Type B pancreatic cell (in vitro differentiated cells): ENCODE measurements around the gene FAH. TPM values are rescaled to one million over a fixed set of nuclear protein-coding genes. Genes with fewer than 3 reads are reported as not detected.

Source experiments
- DNase-seq: peaks from one replicate; pipeline ENCODE4 v3.0.0; 2021; ENCODE audit warnings: mixed read lengths; ENCODE audit not compliant: unreplicated experiment; ENCODE audit errors: extremely low spot score
- H3K27ac Mint-ChIP-seq: 2 replicates; pipeline ENCODE4 v1.8.0; 2021; ENCODE audit warnings: mild to moderate bottlenecking, mixed read lengths
- H3K27me3 Mint-ChIP-seq: 2 replicates; pipeline ENCODE4 v1.8.0; 2021; ENCODE audit warnings: mixed read lengths
- H3K36me3 Mint-ChIP-seq: 2 replicates; pipeline ENCODE4 v1.8.0; 2021; ENCODE audit warnings: mixed read lengths
- H3K4me1 Mint-ChIP-seq: one replicate; pipeline ENCODE4 v1.8.0; 2021; ENCODE audit warnings: mixed read lengths; ENCODE audit not compliant: unreplicated experiment
- H3K4me3 Mint-ChIP-seq: 2 replicates; pipeline ENCODE4 v1.8.0; 2021; ENCODE audit warnings: mild to moderate bottlenecking, mixed read lengths
- H3K9me3 Mint-ChIP-seq: 2 replicates; pipeline ENCODE4 v1.8.0; 2021; ENCODE audit warnings: mixed read lengths
- total RNA-seq: library from RNA; stranded (reverse); gene quantifications from 2 replicates; pipeline ENCODE4 v1.2.1, GENCODE V29; 2021; ENCODE audit warnings: low replicate concordance
- TF ChIP-seq, protein P1 (sequence below): fragments of 200-600 bp; sonication (generic); conservative IDR thresholded peaks from 2 replicates; pipeline ENCODE4 v1.5.0; 2021; ENCODE audit warnings: antibody characterized with exemption, mild to moderate bottlenecking

The FAH gene
- total RNA-seq, 1 donor from 2014 or later, result 25.8 TPM

DNA sequence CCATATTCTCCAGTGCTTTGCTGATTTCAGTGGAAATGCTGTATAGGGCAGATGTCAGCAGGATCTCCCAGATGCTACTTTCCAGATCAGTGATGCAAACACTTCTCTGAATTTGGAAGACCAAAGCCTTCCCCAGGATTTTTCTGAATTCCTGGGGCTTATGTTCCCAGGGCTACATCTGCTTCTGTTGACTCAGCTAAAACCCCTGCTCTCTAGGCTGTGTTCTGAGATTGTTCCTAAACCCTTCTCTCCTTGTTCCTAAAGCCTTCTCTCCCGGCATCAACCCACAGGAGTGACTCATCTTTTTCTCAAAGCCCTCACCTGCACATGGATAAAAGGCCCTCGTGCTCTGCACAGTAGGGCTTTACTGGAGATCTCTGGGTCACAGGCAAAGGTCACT lies 35.5 kb downstream of the FAH start:
- H3K4me3 Mint-ChIP-seq, result no peak overlapping the region
- H3K36me3 Mint-ChIP-seq, result peaks cover 21% of the 10 kb centered on the region
- no peaks in the 10 kb centered on the region for H3K27me3 Mint-ChIP-seq
- no peaks in the 10 kb centered on the region for H3K4me1 Mint-ChIP-seq
- no peak overlapping the region for H3K27ac Mint-ChIP-seq
- no peak for DNase-seq
- H3K9me3 Mint-ChIP-seq, result no peaks in the 10 kb centered on the region
- TF ChIP-seq, protein P1, sequence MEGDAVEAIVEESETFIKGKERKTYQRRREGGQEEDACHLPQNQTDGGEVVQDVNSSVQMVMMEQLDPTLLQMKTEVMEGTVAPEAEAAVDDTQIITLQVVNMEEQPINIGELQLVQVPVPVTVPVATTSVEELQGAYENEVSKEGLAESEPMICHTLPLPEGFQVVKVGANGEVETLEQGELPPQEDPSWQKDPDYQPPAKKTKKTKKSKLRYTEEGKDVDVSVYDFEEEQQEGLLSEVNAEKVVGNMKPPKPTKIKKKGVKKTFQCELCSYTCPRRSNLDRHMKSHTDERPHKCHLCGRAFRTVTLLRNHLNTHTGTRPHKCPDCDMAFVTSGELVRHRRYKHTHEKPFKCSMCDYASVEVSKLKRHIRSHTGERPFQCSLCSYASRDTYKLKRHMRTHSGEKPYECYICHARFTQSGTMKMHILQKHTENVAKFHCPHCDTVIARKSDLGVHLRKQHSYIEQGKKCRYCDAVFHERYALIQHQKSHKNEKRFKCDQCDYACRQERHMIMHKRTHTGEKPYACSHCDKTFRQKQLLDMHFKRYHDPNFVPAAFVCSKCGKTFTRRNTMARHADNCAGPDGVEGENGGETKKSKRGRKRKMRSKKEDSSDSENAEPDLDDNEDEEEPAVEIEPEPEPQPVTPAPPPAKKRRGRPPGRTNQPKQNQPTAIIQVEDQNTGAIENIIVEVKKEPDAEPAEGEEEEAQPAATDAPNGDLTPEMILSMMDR, result no peak

- Mint-ChIP-seq H3K36me3 (peaks cover 9% of the 10 kb centered on the region), H3K27ac (no peak overlapping the region), H3K4me1 (no peaks in the 10 kb centered on the region), H3K4me3 (no peak overlapping the region), H3K9me3 (peaks cover 6% of the 10 kb centered on the region), H3K27me3 (no peaks in the 10 kb centered on the region)
- TF ChIP-seq, protein P1, result no peak
- no peak for DNase-seq
Observed at GRCh38 chr15:80191198-80191597, 38.4 kb downstream of the FAH start.

GRCh38 chr15:80191897-80192595 lies 39.2 kb downstream of the FAH start:
- H3K9me3 Mint-ChIP-seq, result peaks cover 6% of the 10 kb centered on the region
- no peak overlapping the region for H3K4me3 Mint-ChIP-seq
- no peak for DNase-seq
- H3K27me3 Mint-ChIP-seq, result no peaks in the 10 kb centered on the region
- H3K27ac Mint-ChIP-seq, result no peak overlapping the region
- TF ChIP-seq, protein P1, result no peak
- no peaks in the 10 kb centered on the region for H3K4me1 Mint-ChIP-seq
- H3K36me3 Mint-ChIP-seq, result peaks cover 8% of the 10 kb centered on the region

- Mint-ChIP-seq H3K4me3 (no peak overlapping the region), H3K36me3 (no peaks in the 10 kb centered on the region), H3K4me1 (no peaks in the 10 kb centered on the region), H3K9me3 (peaks cover 6% of the 10 kb centered on the region), H3K27me3 (peaks cover 8% of the 10 kb centered on the region), H3K27ac (no peak overlapping the region)
- DNase-seq, result no peak
- TF ChIP-seq, protein P1, result no peak
Observed at GRCh38 chr15:80194186-80194585, 41.4 kb downstream of the FAH start.

GRCh38 chr15:80194914-80195313 lies 42.1 kb downstream of the FAH start:
- Mint-ChIP-seq H3K36me3 (no peaks in the 10 kb centered on the region), H3K4me1 (no peaks in the 10 kb centered on the region), H3K27me3 (peaks cover 8% of the 10 kb centered on the region), H3K4me3 (no peak overlapping the region), H3K27ac (no peak overlapping the region), H3K9me3 (peaks cover 6% of the 10 kb centered on the region)
- TF ChIP-seq, protein P1, result no peak
- DNase-seq, result no peak

GRCh38 chr15:80199366-80199765 lies 46.6 kb downstream of the FAH start:
- peaks cover 8% of the 10 kb centered on the region for H3K27me3 Mint-ChIP-seq
- no peaks in the 10 kb centered on the region for H3K36me3 Mint-ChIP-seq
- peaks cover 4% of the 10 kb centered on the region for H3K9me3 Mint-ChIP-seq
- no peak for DNase-seq
- TF ChIP-seq, protein P1, result no peak
- H3K27ac Mint-ChIP-seq, result no peak overlapping the region
- H3K4me3 Mint-ChIP-seq, result no peak overlapping the region
- H3K4me1 Mint-ChIP-seq, result no peaks in the 10 kb centered on the region
